Lower leg skin (tissue), 3 donors: ENCODE results near the gene ERGIC1.

Source experiments
- CTCF ChIP-seq, 3 donors: fragments of 450-650 bp; IDR thresholded peaks; one replicate each; pipeline ENCODE4 v1.5.1; 2016; ENCODE audit warnings: antibody characterized with exemption in 3 of 3, mild to moderate bottlenecking in 3 of 3, moderate library complexity in 2 of 3
- POLR2A ChIP-seq, 2 donors: fragments of 450-650 bp; IDR thresholded peaks; one replicate each; pipeline ENCODE4 v1.6.1; 2016 to 2017; ENCODE audit warnings: antibody characterized with exemption in 2 of 2, mild to moderate bottlenecking in 1 of 2, moderate library complexity in 1 of 2

DNA sequence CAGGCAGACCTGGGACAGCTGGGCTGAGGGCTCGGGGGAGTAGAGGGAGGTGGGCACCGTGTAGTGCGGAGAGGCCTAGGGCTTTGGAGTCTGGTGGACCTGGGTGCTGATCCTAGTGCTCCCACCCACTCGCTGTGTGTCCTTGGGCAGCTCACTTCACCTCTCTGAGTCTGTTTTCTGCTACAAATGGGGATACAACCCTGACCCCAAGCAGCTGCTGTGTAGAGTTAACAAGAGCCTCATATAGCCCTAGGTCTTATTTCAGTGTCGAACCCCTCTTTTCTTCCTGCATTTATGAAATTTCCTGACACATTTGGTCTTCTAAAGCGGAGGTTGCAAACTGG, 16.4 kb downstream of the ERGIC1 start:
- TF ChIP-seq CTCF (IDR thresholded peaks at IDR 0.05): no peak
- no peak for TF ChIP-seq POLR2A (IDR thresholded peaks at IDR 0.05)
